Activated naive CD4-positive, alpha-beta T cell treated with anti-CD3 and anti-CD28 coated beads for 36 hours (primary cell): Measurements from ENCODE around the gene NUDT16. TPM values are rescaled to one million over a fixed set of nuclear protein-coding genes. Genes with fewer than 3 reads are reported as not detected.

Experiments
- CTCF ChIA-PET: fragments of 350-600 bp; sonication (Branson Sonifier 250); formaldehyde crosslinking; loops from one replicate; lab custom pipeline; 2021; ENCODE audit warnings: antibody characterized with exemption; lab: Charles Lee
- DNase-seq: peaks from one replicate; pipeline ENCODE4 v3.0.0-alpha.2; 2020
- H3K27ac Mint-ChIP-seq: one replicate; pipeline ENCODE4 v1.8.0; 2021; ENCODE audit warnings: mild to moderate bottlenecking, mixed read lengths
- H3K27me3 Mint-ChIP-seq: one replicate; pipeline ENCODE4 v1.8.0; 2021; ENCODE audit warnings: low read depth, mixed read lengths
- H3K36me3 Mint-ChIP-seq: one replicate; pipeline ENCODE4 v1.8.0; 2021; ENCODE audit warnings: low read depth, mixed read lengths
- H3K4me1 Mint-ChIP-seq: one replicate; pipeline ENCODE4 v1.8.0; 2021; ENCODE audit warnings: low read depth, mixed read lengths
- H3K4me3 Mint-ChIP-seq: one replicate; pipeline ENCODE4 v1.8.0; 2021; ENCODE audit warnings: mild to moderate bottlenecking, moderate library complexity, mixed read lengths
- H3K9me3 Mint-ChIP-seq: one replicate; pipeline ENCODE4 v1.8.0; 2021; ENCODE audit warnings: mixed read lengths
- intact Hi-C: fragments of 100-400 bp; cut with micrococcal nuclease; formaldehyde crosslinking; loops from one replicate; pipeline ENCODE4 v1.15.1; 2023
- total RNA-seq, 2 experiments: library from RNA; stranded (reverse); gene quantifications; one replicate each; pipeline ENCODE4 v1.2.3, GENCODE V29; 2021

NUDT16 gene
- total RNA-seq, 2 experiments from 2014 or later, result 4.9 to 5.9 TPM

DNA sequence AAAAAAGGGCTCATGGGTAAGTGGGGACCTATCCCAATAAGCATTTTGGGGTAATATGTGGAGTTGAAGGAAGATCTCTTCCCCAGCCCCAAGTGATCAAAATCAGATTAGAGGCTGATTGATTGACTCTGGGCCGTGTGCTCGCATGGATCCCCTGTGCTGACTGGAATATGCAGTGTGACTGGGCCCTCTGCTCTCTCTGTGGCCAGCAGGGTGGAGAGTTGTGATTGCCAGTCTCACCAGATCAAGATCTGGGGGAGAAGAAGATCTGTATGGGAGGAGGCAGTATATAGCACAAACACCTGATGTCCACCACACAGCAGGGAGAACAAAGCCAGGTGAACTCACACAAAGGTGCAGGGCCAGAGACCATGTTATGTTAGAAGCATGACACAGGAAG is 8.8 kb downstream of the NUDT16 start:
- CTCF ChIA-PET, result no interaction called here
- H3K36me3 Mint-ChIP-seq, result peaks cover 6% of the 10 kb centered on the region
- H3K9me3 Mint-ChIP-seq, result no peaks in the 10 kb centered on the region
- no peak for DNase-seq
- H3K27ac Mint-ChIP-seq, result no peak overlapping the region
- H3K27me3 Mint-ChIP-seq, result no peaks in the 10 kb centered on the region
- peaks cover 13% of the 10 kb centered on the region for H3K4me1 Mint-ChIP-seq
- no peak overlapping the region for H3K4me3 Mint-ChIP-seq
- intact Hi-C loops, result no loop called here

GRCh38 chr3:131393051-131393450 is 11.5 kb downstream of the NUDT16 start:
- Mint-ChIP-seq H3K27me3 (no peaks in the 10 kb centered on the region), H3K4me1 (no peaks in the 10 kb centered on the region), H3K27ac (no peak overlapping the region), H3K4me3 (no peak overlapping the region), H3K9me3 (no peaks in the 10 kb centered on the region), H3K36me3 (no peaks in the 10 kb centered on the region)
- CTCF ChIA-PET, result no interaction called here
- intact Hi-C loops, result no loop called here
- no peak for DNase-seq

DNA sequence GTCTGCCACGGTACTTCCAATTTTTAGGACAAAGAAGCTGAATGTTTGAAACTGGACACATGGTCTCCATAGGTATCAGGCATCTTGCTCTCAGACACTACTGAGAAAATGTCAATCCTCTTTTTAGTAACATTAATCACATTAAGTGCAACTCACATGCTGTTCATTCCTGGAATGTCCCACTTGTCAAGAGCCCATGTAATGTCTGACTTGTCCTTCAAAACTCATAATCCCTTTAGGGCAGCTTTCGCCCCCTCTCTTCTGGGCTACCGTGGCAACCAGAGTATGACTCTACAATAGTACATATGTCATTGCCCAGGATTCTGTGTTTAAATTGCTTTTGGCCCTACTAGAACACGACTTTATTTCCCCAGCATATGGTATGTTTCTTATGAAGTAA is 12.3 kb downstream of the NUDT16 start:
- no peaks in the 10 kb centered on the region for H3K9me3 Mint-ChIP-seq
- CTCF ChIA-PET, result no interaction called here
- no peak for DNase-seq
- H3K27ac Mint-ChIP-seq, result no peak overlapping the region
- H3K4me3 Mint-ChIP-seq, result no peak overlapping the region
- H3K36me3 Mint-ChIP-seq, result no peaks in the 10 kb centered on the region
- H3K4me1 Mint-ChIP-seq, result no peaks in the 10 kb centered on the region
- no peaks in the 10 kb centered on the region for H3K27me3 Mint-ChIP-seq
- intact Hi-C loops, result no loop called here

GRCh38 chr3:131394400-131394799 is 12.8 kb downstream of the NUDT16 start:
- Mint-ChIP-seq H3K4me3 (no peak overlapping the region), H3K4me1 (no peaks in the 10 kb centered on the region), H3K9me3 (no peaks in the 10 kb centered on the region), H3K27ac (no peak overlapping the region), H3K27me3 (no peaks in the 10 kb centered on the region), H3K36me3 (no peaks in the 10 kb centered on the region)
- no peak for DNase-seq
- intact Hi-C loops, result no loop called here
- CTCF ChIA-PET, result no interaction called here

DNA sequence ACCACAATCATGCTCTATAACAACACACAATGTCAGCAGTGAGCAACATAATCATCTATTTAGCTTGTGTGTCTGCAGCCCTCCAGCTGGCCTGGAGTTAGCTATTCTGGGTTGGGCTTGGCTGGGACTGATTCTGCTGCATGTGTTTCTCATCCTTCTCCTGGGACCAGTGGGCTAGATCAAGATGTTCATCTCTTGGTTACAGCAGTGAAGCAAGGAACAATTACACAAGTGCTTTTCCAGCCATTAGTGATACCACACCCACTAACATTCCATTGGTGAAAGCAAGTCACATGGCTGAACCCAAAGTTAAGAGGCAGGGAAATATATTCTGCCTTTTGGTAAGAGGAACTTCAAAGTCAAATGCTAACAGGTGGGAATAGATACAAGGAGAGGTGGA is 14.6 kb downstream of the NUDT16 start:
- Mint-ChIP-seq H3K36me3 (no peaks in the 10 kb centered on the region), H3K27ac (no peak overlapping the region), H3K27me3 (no peaks in the 10 kb centered on the region), H3K4me3 (no peak overlapping the region), H3K9me3 (no peaks in the 10 kb centered on the region), H3K4me1 (no peaks in the 10 kb centered on the region)
- DNase-seq, result no peak
- intact Hi-C loops, result no loop called here
- CTCF ChIA-PET, result interaction anchor here (0.8 kb wide), 1 partner anchor 16 kb away, joined by 3 read pairs; no protein-coding TSS in a partner anchor

- Mint-ChIP-seq H3K4me1 (no peaks in the 10 kb centered on the region), H3K27ac (no peak overlapping the region), H3K36me3 (no peaks in the 10 kb centered on the region), H3K4me3 (no peak overlapping the region), H3K27me3 (no peaks in the 10 kb centered on the region), H3K9me3 (no peaks in the 10 kb centered on the region)
- CTCF ChIA-PET, result no interaction called here
- DNase-seq, result no peak
- intact Hi-C loops, result no loop called here
Measured at GRCh38 chr3:131397889-131398288, 16.3 kb downstream of the NUDT16 start.

GRCh38 chr3:131401978-131402377 is 20.4 kb downstream of the NUDT16 start:
- CTCF ChIA-PET, result no interaction called here
- no peaks in the 10 kb centered on the region for H3K4me1 Mint-ChIP-seq
- H3K9me3 Mint-ChIP-seq, result peaks cover 3% of the 10 kb centered on the region
- no peaks in the 10 kb centered on the region for H3K36me3 Mint-ChIP-seq
- no peaks in the 10 kb centered on the region for H3K27me3 Mint-ChIP-seq
- intact Hi-C loops, result no loop called here
- H3K4me3 Mint-ChIP-seq, result no peak overlapping the region
- H3K27ac Mint-ChIP-seq, result no peak overlapping the region
- DNase-seq, result no peak

DNA sequence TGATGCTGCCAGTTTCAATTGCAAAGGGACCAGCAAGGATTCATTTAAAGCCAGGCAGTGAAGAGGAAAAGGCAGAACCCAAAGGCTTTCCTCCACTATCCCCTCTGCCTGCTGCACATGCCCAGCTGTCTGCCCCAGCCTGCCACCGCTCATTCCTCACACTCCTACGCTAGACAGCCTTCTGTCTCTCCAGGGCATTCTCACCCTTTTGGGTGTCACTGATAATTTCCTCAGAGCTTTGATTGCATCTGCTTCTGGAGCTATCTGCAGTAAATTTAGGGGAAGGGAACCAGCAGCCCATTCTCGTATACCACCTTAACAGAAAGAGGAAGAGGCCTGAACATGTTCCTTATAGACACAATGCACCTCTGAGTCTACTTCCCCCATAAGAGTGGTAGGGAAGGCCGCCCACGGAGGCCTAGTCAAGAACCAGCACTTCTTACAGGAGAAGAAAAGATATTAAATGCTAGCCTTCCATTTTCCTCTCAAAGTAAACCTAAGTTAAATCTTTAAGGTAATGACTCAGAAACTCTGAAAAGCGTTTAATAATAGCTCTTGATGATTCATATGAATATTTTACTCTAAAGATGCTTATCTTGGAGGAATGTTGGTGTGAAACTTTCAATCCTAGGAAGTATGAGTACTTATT is 20.9 kb downstream of the NUDT16 start:
- Mint-ChIP-seq H3K27me3 (no peaks in the 10 kb centered on the region), H3K4me1 (no peaks in the 10 kb centered on the region), H3K36me3 (no peaks in the 10 kb centered on the region), H3K27ac (no peak overlapping the region), H3K9me3 (peaks cover 3% of the 10 kb centered on the region), H3K4me3 (no peak overlapping the region)
- CTCF ChIA-PET, result no interaction called here
- intact Hi-C loops, result no loop called here
- no peak for DNase-seq

GRCh38 chr3:131403216-131403895 is 21.8 kb downstream of the NUDT16 start:
- Mint-ChIP-seq H3K4me1 (no peaks in the 10 kb centered on the region), H3K36me3 (no peaks in the 10 kb centered on the region), H3K27ac (no peak overlapping the region), H3K9me3 (peaks cover 3% of the 10 kb centered on the region), H3K27me3 (no peaks in the 10 kb centered on the region), H3K4me3 (no peak overlapping the region)
- intact Hi-C loops, result no loop called here
- CTCF ChIA-PET, result no interaction called here
- DNase-seq, result no peak

DNA sequence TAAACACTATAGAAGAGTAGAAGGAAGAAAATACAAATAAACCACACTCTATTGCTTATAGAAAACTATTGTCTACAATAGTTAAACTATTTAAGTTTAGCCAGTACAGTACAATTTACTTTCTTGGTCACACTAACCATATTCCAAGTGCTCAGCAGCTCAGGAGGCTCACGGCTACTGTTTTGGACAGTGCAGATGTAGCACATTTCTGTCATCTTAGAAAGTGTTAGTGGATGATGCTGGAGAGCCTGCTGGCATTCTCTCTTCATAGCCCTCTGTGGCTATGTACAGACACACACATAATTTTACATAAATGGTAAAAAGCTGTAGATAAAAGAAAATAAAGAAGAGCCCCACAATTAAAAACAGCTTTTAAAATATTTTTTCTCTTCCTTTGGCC is 23.8 kb downstream of the NUDT16 start:
- DNase-seq, result no peak
- H3K36me3 Mint-ChIP-seq, result no peaks in the 10 kb centered on the region
- no peak overlapping the region for H3K27ac Mint-ChIP-seq
- CTCF ChIA-PET, result interaction anchor here (1.2 kb wide), 1 partner anchor 71 kb away, joined by 3 read pairs; no protein-coding TSS in a partner anchor
- no peak overlapping the region for H3K4me3 Mint-ChIP-seq
- peaks cover 3% of the 10 kb centered on the region for H3K9me3 Mint-ChIP-seq
- no peaks in the 10 kb centered on the region for H3K4me1 Mint-ChIP-seq
- intact Hi-C loops, result no loop called here
- H3K27me3 Mint-ChIP-seq, result no peaks in the 10 kb centered on the region

DNA sequence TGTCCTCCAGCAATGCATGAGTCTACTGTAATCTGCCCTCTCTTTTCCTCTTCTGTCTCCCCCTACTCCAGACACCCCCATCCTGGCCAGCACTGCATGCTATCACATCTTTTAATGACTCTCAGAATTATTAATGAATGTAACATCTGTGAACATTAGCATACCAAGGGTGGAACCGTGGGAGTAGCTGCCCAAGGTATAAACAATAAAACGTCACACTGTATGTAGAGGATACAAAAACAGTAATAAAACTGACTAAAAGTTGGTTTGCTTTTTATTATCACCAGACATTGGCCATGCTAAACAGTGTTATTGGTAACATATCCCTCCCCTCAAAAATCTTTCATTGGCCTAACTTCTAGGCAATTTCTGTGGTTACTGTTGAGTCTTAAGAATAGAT is 24.7 kb downstream of the NUDT16 start:
- Mint-ChIP-seq H3K4me3 (no peak overlapping the region), H3K27me3 (no peaks in the 10 kb centered on the region), H3K4me1 (no peaks in the 10 kb centered on the region), H3K27ac (no peak overlapping the region), H3K9me3 (peaks cover 3% of the 10 kb centered on the region), H3K36me3 (no peaks in the 10 kb centered on the region)
- no peak for DNase-seq
- intact Hi-C loops, result no loop called here
- CTCF ChIA-PET, result interaction anchor here (1.2 kb wide), 1 partner anchor 70 kb away, joined by 3 read pairs; no protein-coding TSS in a partner anchor

- H3K27me3 Mint-ChIP-seq, result no peaks in the 10 kb centered on the region
- intact Hi-C loops, result no loop called here
- H3K4me1 Mint-ChIP-seq, result no peaks in the 10 kb centered on the region
- H3K4me3 Mint-ChIP-seq, result no peak overlapping the region
- no peak overlapping the region for H3K27ac Mint-ChIP-seq
- CTCF ChIA-PET, result interaction anchor here (0.7 kb wide), 1 partner anchor 12 kb away, joined by 3 read pairs; no protein-coding TSS in a partner anchor
- H3K36me3 Mint-ChIP-seq, result no peaks in the 10 kb centered on the region
- DNase-seq, result no peak
- peaks cover 5% of the 10 kb centered on the region for H3K9me3 Mint-ChIP-seq
Measured at GRCh38 chr3:131417751-131418150, 36.2 kb downstream of the NUDT16 start.

DNA sequence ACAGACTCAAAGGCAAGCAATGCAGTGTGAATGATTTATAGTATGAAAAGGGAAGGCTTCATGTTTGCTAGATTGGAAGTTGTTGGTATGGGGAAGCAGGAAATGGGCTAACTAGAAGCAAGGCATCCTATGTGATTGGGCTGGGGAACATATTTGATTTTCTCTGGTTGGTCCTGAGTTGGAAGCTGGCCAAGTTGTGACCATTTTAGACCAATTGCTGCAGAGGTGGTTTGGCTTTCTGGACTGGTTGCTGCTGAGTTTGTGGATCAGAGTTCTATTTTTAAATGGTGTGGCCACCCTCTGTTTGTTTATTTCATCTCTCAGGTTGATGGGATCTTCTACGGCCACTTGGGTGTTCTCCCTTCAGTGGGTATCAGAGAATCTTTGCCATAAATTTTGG is 39.7 kb downstream of the NUDT16 start:
- no peaks in the 10 kb centered on the region for H3K4me1 Mint-ChIP-seq
- CTCF ChIA-PET, result no interaction called here
- H3K27ac Mint-ChIP-seq, result no peak overlapping the region
- H3K27me3 Mint-ChIP-seq, result no peaks in the 10 kb centered on the region
- intact Hi-C loops, result no loop called here
- H3K4me3 Mint-ChIP-seq, result no peak overlapping the region
- no peaks in the 10 kb centered on the region for H3K9me3 Mint-ChIP-seq
- no peak for DNase-seq
- H3K36me3 Mint-ChIP-seq, result no peaks in the 10 kb centered on the region
